HuH-7 (cell line): ENCODE results near the gene RNASE4.
A peak's percentile ranks its signal among the peaks of the same experiment; 100 is the strongest.
"Not testable (repeated sequence)": the region's sequence is repeated elsewhere in the genome, so short reads cannot be mapped to it uniquely, and the experiment has no call there.

Experiments
- DNase-seq: peaks from one replicate; pipeline ENCODE4 v3.0.0; 2011; ENCODE audit warnings: low spot score

Gene RNASE4

GRCh38 chr14:20683891-20684661, at the start of gene RNASE4:
Gene RNASE4, plus strand, starts transcription at chr14:20684560. Its CDS starts 14,812 bp downstream, at chr14:20699372.
- DNase-seq, result peak; percentile 55

GRCh38 chr14:20641591-20641990, 42.8 kb upstream of the RNASE4 start, which contains the start of gene OR6S1:
Gene OR6S1, minus strand, starts transcription at chr14:20641691. Its CDS starts 0 bp downstream, at chr14:20641691.
- no peak for DNase-seq

- DNase-seq, result no peak
These were observed 42.2 kb upstream of the RNASE4 start for GRCh38 chr14:20642182-20642581.

- not testable (repeated sequence) for DNase-seq
These were observed 41.6 kb upstream of the RNASE4 start for GRCh38 chr14:20642755-20643154.

GRCh38 chr14:20644520-20644919, 39.8 kb upstream of the RNASE4 start:
- no peak for DNase-seq

- no peak for DNase-seq
These were observed 38.9 kb upstream of the RNASE4 start for GRCh38 chr14:20645481-20645880.

- peak; percentile 19 for DNase-seq
These were observed 31.1 kb upstream of the RNASE4 start for GRCh38 chr14:20652996-20653975.

GRCh38 chr14:20655851-20656250, 28.5 kb upstream of the RNASE4 start:
- DNase-seq, result no peak

- DNase-seq, result no peak
These were observed 28.1 kb upstream of the RNASE4 start for GRCh38 chr14:20656274-20656673.

- peak; percentile 36 for DNase-seq
These were observed 26.8 kb upstream of the RNASE4 start for GRCh38 chr14:20657216-20658211.

- no peak for DNase-seq
These were observed 26.1 kb upstream of the RNASE4 start for GRCh38 chr14:20658246-20658645.

GRCh38 chr14:20659336-20659735, 25.0 kb upstream of the RNASE4 start:
- DNase-seq, result no peak

- DNase-seq, result no peak
These were observed 24.5 kb upstream of the RNASE4 start for GRCh38 chr14:20659813-20660395.

- DNase-seq, result no peak
These were observed 23.2 kb upstream of the RNASE4 start for GRCh38 chr14:20661197-20661596.

- DNase-seq, result peak; percentile 58
These were observed 21.2 kb upstream of the RNASE4 start for GRCh38 chr14:20662968-20663732.

- DNase-seq, result not testable (repeated sequence)
These were observed 17.9 kb upstream of the RNASE4 start for GRCh38 chr14:20666400-20666961.

- no peak for DNase-seq
These were observed 16.4 kb upstream of the RNASE4 start for GRCh38 chr14:20667957-20668356.

- no peak for DNase-seq
These were observed 15.4 kb upstream of the RNASE4 start for GRCh38 chr14:20668969-20669368.

GRCh38 chr14:20671597-20672283, 12.6 kb upstream of the RNASE4 start:
- DNase-seq, result no peak
